ENCODE data around the gene ASIC5.

DNA sequence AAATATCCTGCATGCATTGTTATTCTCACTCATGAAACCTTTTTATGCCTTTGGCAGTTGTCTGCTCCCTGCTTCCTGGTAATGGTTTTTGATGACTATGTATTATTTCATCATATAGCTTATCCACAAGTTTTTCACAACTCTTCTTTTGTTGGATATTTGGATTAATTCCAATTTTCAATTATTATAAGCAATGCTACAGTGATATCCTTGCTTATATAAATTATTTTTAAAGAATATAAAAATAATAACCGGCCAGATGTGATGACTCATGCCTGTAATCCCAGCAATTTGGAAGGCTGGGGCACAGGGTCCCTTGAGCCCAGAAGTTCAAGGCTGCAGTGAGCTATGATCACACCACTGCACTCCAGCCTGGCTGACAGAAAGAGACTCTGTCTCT lies 47.0 kb downstream of the ASIC5 start:
- TF ChIP-seq, protein P1, sequence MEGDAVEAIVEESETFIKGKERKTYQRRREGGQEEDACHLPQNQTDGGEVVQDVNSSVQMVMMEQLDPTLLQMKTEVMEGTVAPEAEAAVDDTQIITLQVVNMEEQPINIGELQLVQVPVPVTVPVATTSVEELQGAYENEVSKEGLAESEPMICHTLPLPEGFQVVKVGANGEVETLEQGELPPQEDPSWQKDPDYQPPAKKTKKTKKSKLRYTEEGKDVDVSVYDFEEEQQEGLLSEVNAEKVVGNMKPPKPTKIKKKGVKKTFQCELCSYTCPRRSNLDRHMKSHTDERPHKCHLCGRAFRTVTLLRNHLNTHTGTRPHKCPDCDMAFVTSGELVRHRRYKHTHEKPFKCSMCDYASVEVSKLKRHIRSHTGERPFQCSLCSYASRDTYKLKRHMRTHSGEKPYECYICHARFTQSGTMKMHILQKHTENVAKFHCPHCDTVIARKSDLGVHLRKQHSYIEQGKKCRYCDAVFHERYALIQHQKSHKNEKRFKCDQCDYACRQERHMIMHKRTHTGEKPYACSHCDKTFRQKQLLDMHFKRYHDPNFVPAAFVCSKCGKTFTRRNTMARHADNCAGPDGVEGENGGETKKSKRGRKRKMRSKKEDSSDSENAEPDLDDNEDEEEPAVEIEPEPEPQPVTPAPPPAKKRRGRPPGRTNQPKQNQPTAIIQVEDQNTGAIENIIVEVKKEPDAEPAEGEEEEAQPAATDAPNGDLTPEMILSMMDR (IDR thresholded peaks at IDR 0.05) = no peak
- no peak for TF ChIP-seq POLR2A (IDR thresholded peaks at IDR 0.05)

All from tibial nerve (tissue), 3 donors.